HepG2 (cell line): ENCODE measurements around the gene NUBP2. TPM values are rescaled to one million over a fixed set of nuclear protein-coding genes. Genes with fewer than 3 reads are reported as not detected.

ENCODE experiments used
- GABPA ChIP-seq, 2 experiments: IDR thresholded peaks; 2 replicates each; pipeline ENCODE4 v1.6.1; 2011 to 2016; ENCODE audit warnings: low read depth in 2 of 2, low read length in 1 of 2, missing biosample characterization in 1 of 2, missing genetic modification characterization in 1 of 2
- GTF3A ChIP-seq: sonication (generic); formaldehyde crosslinking; conservative IDR thresholded peaks from 2 replicates; pipeline ENCODE4 v1.4.0; 2020; ENCODE audit warnings: mild to moderate bottlenecking, missing genetic modification reagents
- IRF1 ChIP-seq: sonication (generic); formaldehyde crosslinking; IDR thresholded peaks from 2 replicates; pipeline ENCODE4 v1.4.0; 2020; ENCODE audit warnings: low read depth, mild to moderate bottlenecking, missing genetic modification reagents
- MTA1 ChIP-seq: sonication (generic); formaldehyde crosslinking; IDR thresholded peaks from 2 replicates; pipeline ENCODE4 v1.4.0; 2020; ENCODE audit warnings: missing genetic modification reagents, mild to moderate bottlenecking, borderline replicate concordance
- NAIF1 ChIP-seq: sonication (generic); formaldehyde crosslinking; IDR thresholded peaks from 2 replicates; pipeline ENCODE4 v1.5.0; 2020; ENCODE audit warnings: mild to moderate bottlenecking, missing genetic modification reagents, borderline replicate concordance
- PHF8 ChIP-seq: sonication (generic); formaldehyde crosslinking; IDR thresholded peaks from 2 replicates; pipeline ENCODE4 v1.5.0; 2020; ENCODE audit warnings: missing genetic modification reagents
- RAD21 ChIP-seq: fragments of 450-650 bp; formaldehyde crosslinking; IDR thresholded peaks from 2 replicates; pipeline ENCODE4 v1.5.0; 2020; ENCODE audit warnings: mild to moderate bottlenecking
- RFXANK ChIP-seq: IDR thresholded peaks from 2 replicates; pipeline ENCODE4 v1.6.1; 2016
- SETDB1 ChIP-seq: sonication (generic); formaldehyde crosslinking; IDR thresholded peaks from 2 replicates; pipeline ENCODE4 v1.5.1; 2020; ENCODE audit warnings: missing genetic modification reagents, mild to moderate bottlenecking, borderline replicate concordance
- SMAD9 ChIP-seq: sonication (generic); formaldehyde crosslinking; IDR thresholded peaks from 2 replicates; pipeline ENCODE4 v1.5.1; 2020; ENCODE audit warnings: mild to moderate bottlenecking, missing genetic modification reagents
- SMC3 ChIP-seq: IDR thresholded peaks from 2 replicates; pipeline ENCODE4 v1.6.1; 2011; ENCODE audit warnings: low read length, improper control_type of control experiment
- SNAPC5 ChIP-seq: sonication (generic); formaldehyde crosslinking; IDR thresholded peaks from 2 replicates; pipeline ENCODE4 v1.8.1; 2023; ENCODE audit warnings: mild to moderate bottlenecking, missing genetic modification reagents, borderline replicate concordance
- STAG1 ChIP-seq: sonication (generic); formaldehyde crosslinking; IDR thresholded peaks from 2 replicates; pipeline ENCODE4 v1.4.0; 2020; ENCODE audit warnings: missing genetic modification reagents
- TFE3 ChIP-seq: IDR thresholded peaks from 2 replicates; pipeline ENCODE4 v1.6.1; 2016
- THAP8 ChIP-seq: sonication (generic); formaldehyde crosslinking; IDR thresholded peaks from 2 replicates; pipeline ENCODE4 v1.5.1; 2020; ENCODE audit warnings: missing genetic modification reagents, mild to moderate bottlenecking, borderline replicate concordance
- TOPORS ChIP-seq: sonication (generic); formaldehyde crosslinking; IDR thresholded peaks from 2 replicates; pipeline ENCODE4 v1.8.0; 2023; ENCODE audit warnings: mild to moderate bottlenecking, missing genetic modification reagents
- ZFP62 ChIP-seq: sonication (generic); formaldehyde crosslinking; IDR thresholded peaks from 2 replicates; pipeline ENCODE4 v1.4.0; 2020; ENCODE audit warnings: missing genetic modification reagents
- ZFP82 ChIP-seq: sonication (generic); formaldehyde crosslinking; IDR thresholded peaks from 2 replicates; pipeline ENCODE4 v1.5.1; 2020; ENCODE audit warnings: mild to moderate bottlenecking, missing genetic modification reagents, borderline replicate concordance
- ZHX1 ChIP-seq: sonication (generic); formaldehyde crosslinking; IDR thresholded peaks from 2 replicates; pipeline ENCODE4 v1.8.1; 2022; ENCODE audit warnings: low read depth, mild to moderate bottlenecking, missing genetic modification reagents
- ZMYM4 ChIP-seq: sonication (generic); formaldehyde crosslinking; IDR thresholded peaks from 2 replicates; pipeline ENCODE4 v1.8.1; 2023; ENCODE audit warnings: mild to moderate bottlenecking, missing genetic modification reagents
- ZNF20 ChIP-seq: sonication (generic); formaldehyde crosslinking; IDR thresholded peaks from 2 replicates; pipeline ENCODE4 v1.4.0; 2020; ENCODE audit warnings: mild to moderate bottlenecking, moderate library complexity, missing genetic modification reagents
- ZNF224 ChIP-seq: sonication (generic); formaldehyde crosslinking; IDR thresholded peaks from 2 replicates; pipeline ENCODE4 v1.5.0; 2020; ENCODE audit warnings: mild to moderate bottlenecking, missing genetic modification reagents
- ZNF253 ChIP-seq: sonication (generic); formaldehyde crosslinking; IDR thresholded peaks from 2 replicates; pipeline ENCODE4 v1.8.0; 2022; ENCODE audit warnings: mild to moderate bottlenecking, missing genetic modification reagents, borderline replicate concordance
- ZNF414 ChIP-seq: sonication (generic); formaldehyde crosslinking; IDR thresholded peaks from 2 replicates; pipeline ENCODE4 v1.5.0; 2020; ENCODE audit warnings: missing genetic modification reagents
- ZNF550 ChIP-seq: sonication (generic); formaldehyde crosslinking; IDR thresholded peaks from 2 replicates; pipeline ENCODE4 v1.4.0; 2020; ENCODE audit warnings: mild to moderate bottlenecking, missing genetic modification reagents, borderline replicate concordance
- ZNF616 ChIP-seq: sonication (generic); formaldehyde crosslinking; IDR thresholded peaks from 2 replicates; pipeline ENCODE4 v1.5.0; 2020; ENCODE audit warnings: low read depth, mild to moderate bottlenecking, missing genetic modification reagents
- ZNF792 ChIP-seq: IDR thresholded peaks from 2 replicates; pipeline ENCODE4 v1.6.1; 2016
- polyA plus RNA-seq, 8 experiments: library from polyadenylated mRNA; depleted of rRNA in 3 of 8; stranded (reverse) in 7 of 8; unstranded in 1 of 8; fragments of >200 nt; fragmentation: Illumina TruSeq in 4 of 8; extraction: Trizol in 4 of 8; gene quantifications; 2 replicates each; pipeline versions ENCODE4 v1.2.1 to v1.2.3, GENCODE V29; 2011 to 2016; ENCODE audit warnings: low read depth in 4 of 8, missing spikeins in 1 of 8, mixed read lengths in 1 of 8; ENCODE audit not compliant: insufficient read depth in 1 of 8
- total RNA-seq, 5 experiments: library from RNA; depleted of rRNA; stranded (reverse); fragments of >200 nt; fragmentation: Illumina TruSeq; extraction: Trizol; gene quantifications; 2 replicates each; pipeline ENCODE4 v1.2.3, GENCODE V29; 2016; ENCODE audit warnings: low read depth in 1 of 5

Gene NUBP2
- total and polyA plus RNA-seq, 2 of the 13 experiments (the other 11 are each of a cell fraction or from before 2014, with no cell fraction given) = 25.7 to 61.5 TPM

GRCh38 chr16:1823821-1824220 lies 41.1 kb downstream of the NUBP2 start (continued):
- peak; percentile 75 for TF ChIP-seq RAD21 (CRISPR knock-in tag)
- no peak for TF ChIP-seq ZFP82 (CRISPR knock-in tag)
- TF ChIP-seq SNAPC5 (CRISPR knock-in tag) = no peak
- TF ChIP-seq ZHX1 (CRISPR knock-in tag) = no peak
- peak; percentile 82 for TF ChIP-seq STAG1 (CRISPR knock-in tag)
- TF ChIP-seq THAP8 (CRISPR knock-in tag) = no peak
- TF ChIP-seq TFE3 (CRISPR knock-in tag) = no peak
- no peak for TF ChIP-seq RFXANK (CRISPR knock-in tag)
- TF ChIP-seq TOPORS = no peak
- no peak for TF ChIP-seq SETDB1 (CRISPR knock-in tag)
- no peak for TF ChIP-seq GABPA (IDR thresholded peaks at IDR 0.05; ENCODE audit: low read depth, low read length)
- TF ChIP-seq GABPA (CRISPR knock-in tag; IDR thresholded peaks at IDR 0.05; ENCODE audit: low read depth) = no peak; the same call in 1 of the 2 replicates
- 0 out of 2 replicates have a peak, but pooled peaks have one; percentile 12 for TF ChIP-seq ZNF414
- no peak for TF ChIP-seq IRF1 (CRISPR knock-in tag)
- no peak for TF ChIP-seq ZNF224 (CRISPR knock-in tag)
- no peak for TF ChIP-seq SMAD9
- TF ChIP-seq ZNF550 (CRISPR knock-in tag) = no peak
- TF ChIP-seq ZNF616 = no peak
- no peak for TF ChIP-seq MTA1
- no peak for TF ChIP-seq ZFP62 (CRISPR knock-in tag)
- TF ChIP-seq NAIF1 (CRISPR knock-in tag) = no peak
- TF ChIP-seq GTF3A (CRISPR knock-in tag) = no peak
- no peak for TF ChIP-seq ZNF253 (CRISPR knock-in tag)
- TF ChIP-seq ZNF20 (CRISPR knock-in tag) = no peak
- no peak for TF ChIP-seq ZNF792
- TF ChIP-seq PHF8 (CRISPR knock-in tag) = no peak
- no peak for TF ChIP-seq ZMYM4
- TF ChIP-seq SMC3 = peak; percentile 36
